Esophagus muscularis mucosa (tissue), 4 donors: Measurements from ENCODE around the gene LRRC4C.

Experiments used
- CTCF ChIP-seq, 3 experiments: fragments of 200-600 bp in 2 of 3; fragments of 450-650 bp in 1 of 3; sonication (generic) in 2 of 3; IDR thresholded peaks; one replicate each; pipeline ENCODE4 v1.5.1; 2017 to 2019; ENCODE audit warnings: antibody characterized with exemption in 3 of 3, mild to moderate bottlenecking in 2 of 3, moderate library complexity in 1 of 3
- EP300 ChIP-seq: sonication (generic); formaldehyde crosslinking; IDR thresholded peaks from one replicate; pipeline ENCODE4 v1.6.1; 2017; ENCODE audit warnings: antibody characterized with exemption
- POLR2AphosphoS5 ChIP-seq, 2 donors: sonication (generic); formaldehyde crosslinking; IDR thresholded peaks; one replicate each; pipeline ENCODE4 v1.6.1; 2017; ENCODE audit warnings: antibody characterized with exemption in 2 of 2

GRCh38 chr11:40998920-40999319 lies 460.5 kb downstream of the LRRC4C start:
- TF ChIP-seq EP300, result no peak
- no peak for TF ChIP-seq POLR2AphosphoS5 (IDR thresholded peaks at IDR 0.05)
- TF ChIP-seq CTCF (IDR thresholded peaks at IDR 0.05), result no peak
